ENCODE results near the gene CTDP1. TPM values are rescaled to one million over a fixed set of nuclear protein-coding genes. Genes with fewer than 3 reads are reported as not detected.

The CTDP1 gene
- total RNA-seq, 1 experiment from 2014 or later = 16.1 TPM

DNA sequence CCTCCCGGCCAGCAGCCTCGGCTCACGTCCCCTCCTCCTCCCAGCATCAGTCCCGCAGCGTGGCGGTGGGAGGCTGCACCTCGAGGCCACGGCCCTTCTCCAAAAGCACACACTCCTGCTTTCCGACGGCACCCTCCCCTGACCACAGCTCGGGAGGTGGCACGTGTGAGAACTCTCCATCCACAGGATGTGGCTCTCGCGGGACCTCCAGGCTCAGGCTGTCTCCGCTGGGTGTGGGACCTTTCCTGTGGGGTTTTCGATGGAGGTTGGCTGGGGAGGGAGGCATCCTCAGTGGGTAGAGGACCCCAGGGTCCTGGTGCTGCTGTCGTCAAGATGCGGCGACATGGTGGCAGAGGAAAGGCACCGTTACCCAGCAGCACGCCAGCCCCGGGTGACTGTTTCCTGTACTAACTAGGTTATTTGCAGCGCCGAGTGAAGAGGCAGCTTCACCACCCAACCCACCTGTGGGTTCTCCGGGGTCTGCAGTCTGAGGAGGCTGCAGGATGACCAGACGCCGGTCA, 75.3 kb downstream of the CTDP1 start:
- ChIA-PET CTCF (no interaction called here), POLR2A (no interaction called here)
- no peaks in the 10 kb centered on the region for H3K4me1 Mint-ChIP-seq (ENCODE audit: low read depth, unreplicated experiment)
- DNase-seq = no peak
- no peak overlapping the region for H3K27ac Mint-ChIP-seq (ENCODE audit: unreplicated experiment)
- H3K4me1 ChIP-seq = no peaks in the 10 kb centered on the region
- H3K36me3 Mint-ChIP-seq (ENCODE audit: insufficient read depth, unreplicated experiment) = peaks cover under 1% of the 10 kb centered on the region
- intact Hi-C loops (cut with micrococcal nuclease; ENCODE audit: unreplicated experiment) = no loop called here
- H3K27me3 Mint-ChIP-seq (ENCODE audit: insufficient read depth, unreplicated experiment) = no peaks in the 10 kb centered on the region
- no peaks in the 10 kb centered on the region for H3K9me3 Mint-ChIP-seq (ENCODE audit: unreplicated experiment)
- H3K27me3 ChIP-seq (replicated peaks; ENCODE audit: control insufficient read depth, insufficient read depth, low read length) = no peaks in the 10 kb centered on the region
- TF ChIP-seq CTCF (IDR thresholded peaks at IDR 0.05; ENCODE audit: insufficient read depth in 1 of 2, low read depth in 1 of 2, low read length in 1 of 2, severe bottlenecking in 1 of 2, unreplicated experiment in 1 of 2) = no peak
- BruUV-seq (replicated peaks) = no TSS peak
- H3K4me3 ChIP-seq (ENCODE audit: low read depth, low read length) = no peak overlapping the region
- no peaks in the 10 kb centered on the region for H3K36me3 ChIP-seq (ENCODE audit: control insufficient read depth, insufficient read depth, low read length)
- no peaks in the 10 kb centered on the region for H3K9me3 ChIP-seq
- H3K4me3 Mint-ChIP-seq (ENCODE audit: unreplicated experiment) = no peak overlapping the region

DNA sequence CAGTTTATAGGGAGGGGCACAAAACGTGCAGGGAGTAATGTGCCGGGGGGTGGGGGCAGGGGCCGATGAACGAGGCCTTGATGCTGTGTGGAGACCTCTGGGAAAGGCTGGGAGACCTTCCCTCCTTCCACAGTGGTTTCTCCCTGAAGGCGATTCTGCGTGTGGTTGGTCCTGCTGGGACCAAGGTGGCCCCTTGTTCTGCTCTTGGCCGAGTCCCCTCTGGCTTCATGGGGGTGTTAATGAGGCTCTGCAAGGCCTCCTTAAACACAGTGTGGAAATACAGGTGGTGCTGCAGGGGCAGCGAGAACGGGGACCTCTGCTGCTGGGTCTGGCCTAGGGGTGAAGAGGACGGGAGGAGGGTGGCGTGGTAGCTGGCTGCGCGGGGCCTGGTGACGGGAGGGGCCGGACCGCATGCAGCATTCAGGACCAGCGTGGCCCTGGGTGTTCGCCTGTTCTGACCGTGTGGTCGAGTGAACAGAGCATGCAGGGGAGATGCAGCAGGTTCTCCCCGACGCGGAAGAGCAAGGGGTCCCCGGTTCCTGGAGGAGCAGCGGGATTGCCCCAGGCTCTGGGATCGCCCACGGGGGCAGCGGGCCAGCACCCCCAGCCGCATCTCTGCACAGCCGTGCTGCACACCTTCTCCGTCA, 76.0 kb downstream of the CTDP1 start:
- Histone ChIP-seq H3K27me3 (replicated peaks; ENCODE audit: control insufficient read depth, insufficient read depth, low read length) (no peaks in the 10 kb centered on the region), H3K36me3 (ENCODE audit: control insufficient read depth, insufficient read depth, low read length) (no peaks in the 10 kb centered on the region), H3K9me3 (no peaks in the 10 kb centered on the region), H3K4me1 (no peaks in the 10 kb centered on the region), H3K4me3 (ENCODE audit: low read depth, low read length) (no peak overlapping the region)
- Mint-ChIP-seq H3K9me3 (ENCODE audit: unreplicated experiment) (no peaks in the 10 kb centered on the region), H3K27ac (ENCODE audit: unreplicated experiment) (no peak overlapping the region), H3K36me3 (ENCODE audit: insufficient read depth, unreplicated experiment) (no peaks in the 10 kb centered on the region), H3K4me3 (ENCODE audit: unreplicated experiment) (no peak overlapping the region), H3K4me1 (ENCODE audit: low read depth, unreplicated experiment) (no peaks in the 10 kb centered on the region), H3K27me3 (ENCODE audit: insufficient read depth, unreplicated experiment) (no peaks in the 10 kb centered on the region)
- ChIA-PET CTCF (no interaction called here), POLR2A (no interaction called here)
- no peak for TF ChIP-seq CTCF (IDR thresholded peaks at IDR 0.05; ENCODE audit: insufficient read depth in 1 of 2, low read depth in 1 of 2, low read length in 1 of 2, severe bottlenecking in 1 of 2, unreplicated experiment in 1 of 2)
- no TSS peak for BruUV-seq (replicated peaks)
- intact Hi-C loops (cut with micrococcal nuclease; ENCODE audit: unreplicated experiment) = no loop called here
- no peak for DNase-seq

GRCh38 chr18:79756143-79756500, 76.5 kb downstream of the CTDP1 start:
- Mint-ChIP-seq H3K27me3 (ENCODE audit: insufficient read depth, unreplicated experiment) (no peaks in the 10 kb centered on the region), H3K4me1 (ENCODE audit: low read depth, unreplicated experiment) (no peaks in the 10 kb centered on the region), H3K36me3 (ENCODE audit: insufficient read depth, unreplicated experiment) (no peaks in the 10 kb centered on the region), H3K9me3 (ENCODE audit: unreplicated experiment) (no peaks in the 10 kb centered on the region), H3K27ac (ENCODE audit: unreplicated experiment) (no peak overlapping the region), H3K4me3 (ENCODE audit: unreplicated experiment) (no peak overlapping the region)
- ChIA-PET CTCF (no interaction called here), POLR2A (no interaction called here)
- intact Hi-C loops (cut with micrococcal nuclease; ENCODE audit: unreplicated experiment) = no loop called here
- H3K4me1 ChIP-seq = no peaks in the 10 kb centered on the region
- H3K36me3 ChIP-seq (ENCODE audit: control insufficient read depth, insufficient read depth, low read length) = no peaks in the 10 kb centered on the region
- no peak for TF ChIP-seq CTCF (IDR thresholded peaks at IDR 0.05; ENCODE audit: insufficient read depth in 1 of 2, low read depth in 1 of 2, low read length in 1 of 2, severe bottlenecking in 1 of 2, unreplicated experiment in 1 of 2)
- H3K4me3 ChIP-seq (ENCODE audit: low read depth, low read length) = no peak overlapping the region
- no peaks in the 10 kb centered on the region for H3K9me3 ChIP-seq
- DNase-seq = no peak
- no peaks in the 10 kb centered on the region for H3K27me3 ChIP-seq (replicated peaks; ENCODE audit: control insufficient read depth, insufficient read depth, low read length)
- BruUV-seq (replicated peaks) = no TSS peak
